ENCODE data around the gene PUM1.
"Not testable (repeated sequence)": the region's sequence is repeated elsewhere in the genome, so short reads cannot be mapped to it uniquely, and the experiment has no call there.

Gene PUM1

DNA sequence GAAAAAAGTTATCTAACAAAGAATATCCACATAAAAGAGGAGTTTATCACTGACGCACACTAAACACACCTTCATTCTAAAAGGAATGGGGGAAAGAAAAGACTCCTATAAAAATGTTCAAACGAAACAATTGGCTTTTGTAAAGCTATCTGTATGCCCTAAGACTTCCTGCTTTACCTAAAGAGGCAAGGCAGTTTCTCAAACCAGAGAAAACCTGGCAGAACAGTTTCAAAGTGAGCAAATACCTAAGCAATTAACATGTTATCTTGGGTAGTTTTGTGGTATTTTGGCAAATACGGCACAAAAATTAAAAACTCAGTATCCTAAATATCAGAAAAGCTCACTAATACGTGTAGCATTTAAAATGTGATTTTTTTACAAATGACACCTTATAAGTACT lies 1.9 kb downstream of the PUM1 start:
- DNase-seq (ENCODE audit: low read depth in 2 of 2): no peak

DNA sequence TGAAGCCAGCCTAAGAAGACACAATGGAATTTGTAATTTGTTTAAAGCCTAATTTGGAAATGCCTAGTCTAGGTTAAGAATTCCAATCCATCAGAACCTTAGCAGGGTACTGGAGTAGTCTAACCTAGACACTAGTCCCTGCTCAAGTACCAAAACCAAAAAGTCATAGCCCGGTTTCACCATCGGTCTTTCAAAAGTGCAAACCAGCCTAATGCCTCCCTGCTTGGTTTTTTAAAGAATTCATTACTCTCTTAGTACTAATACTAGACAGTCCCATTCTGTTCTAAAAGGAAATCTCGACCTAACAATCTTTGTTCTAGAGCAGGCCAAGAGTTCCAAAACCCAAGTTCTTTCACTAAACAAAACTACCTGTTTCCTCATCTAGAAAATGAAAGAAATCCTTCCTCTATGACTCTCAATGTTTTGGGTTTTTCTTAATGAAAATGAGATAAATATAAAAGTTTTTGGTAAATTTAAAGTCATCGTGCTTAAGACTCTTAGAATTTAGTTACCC lies 2.6 kb downstream of the PUM1 start:
- no peak for DNase-seq (ENCODE audit: low read depth in 2 of 2)

DNA sequence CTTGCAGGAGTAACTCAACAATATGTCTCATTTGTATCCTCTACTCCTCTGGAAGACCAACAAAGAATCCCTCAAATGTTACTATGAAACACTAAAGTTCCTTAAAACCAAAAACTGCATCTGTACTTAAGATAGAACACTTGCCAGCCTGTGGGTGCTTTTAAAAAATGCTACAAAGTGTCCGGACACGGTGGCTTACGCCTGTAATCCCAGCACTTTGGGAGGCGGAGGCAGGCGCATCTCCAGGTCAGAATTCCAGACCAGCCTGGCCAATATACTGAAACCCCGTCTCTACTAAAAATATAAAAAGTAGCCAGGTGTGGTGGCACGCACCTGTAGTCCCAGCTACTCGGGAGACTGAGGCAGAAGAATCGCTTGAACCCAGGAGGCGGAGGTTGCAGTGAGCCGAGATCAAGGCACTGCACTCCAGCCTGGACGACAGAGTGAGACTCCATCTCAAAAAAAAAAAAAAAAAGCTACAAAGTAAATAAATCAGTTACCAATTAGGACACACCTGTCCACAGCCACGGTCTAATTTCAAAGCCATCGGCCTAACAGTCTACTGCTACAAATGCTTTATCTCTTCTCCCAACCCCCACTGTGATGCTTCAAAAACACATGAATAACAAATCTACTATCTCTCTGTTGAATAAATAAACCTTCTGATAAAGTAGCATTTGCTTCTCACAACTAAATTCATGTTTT lies 3.2 kb downstream of the PUM1 start:
- DNase-seq (ENCODE audit: low read depth in 2 of 2): not testable (repeated sequence)

DNA sequence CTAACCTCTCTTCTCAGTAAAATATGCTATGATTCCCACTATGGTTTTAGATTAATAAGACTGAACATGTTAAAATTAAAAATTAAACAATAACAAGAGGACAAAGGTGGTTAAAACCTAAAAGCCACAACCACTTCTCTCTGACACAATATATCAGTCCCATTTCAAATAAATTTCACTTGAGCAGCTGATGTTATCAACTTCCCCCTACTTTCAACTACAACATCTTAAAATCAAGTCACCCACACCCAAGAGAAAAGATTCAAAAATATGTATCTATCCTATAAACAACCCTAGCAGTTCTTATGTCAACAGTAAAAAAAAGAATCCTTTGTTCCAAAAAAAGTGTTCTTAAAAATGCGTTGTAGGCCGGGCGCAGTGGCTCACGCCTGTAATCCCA lies 7.5 kb downstream of the PUM1 start:
- DNase-seq (ENCODE audit: low read depth in 2 of 2): no peak

DNA sequence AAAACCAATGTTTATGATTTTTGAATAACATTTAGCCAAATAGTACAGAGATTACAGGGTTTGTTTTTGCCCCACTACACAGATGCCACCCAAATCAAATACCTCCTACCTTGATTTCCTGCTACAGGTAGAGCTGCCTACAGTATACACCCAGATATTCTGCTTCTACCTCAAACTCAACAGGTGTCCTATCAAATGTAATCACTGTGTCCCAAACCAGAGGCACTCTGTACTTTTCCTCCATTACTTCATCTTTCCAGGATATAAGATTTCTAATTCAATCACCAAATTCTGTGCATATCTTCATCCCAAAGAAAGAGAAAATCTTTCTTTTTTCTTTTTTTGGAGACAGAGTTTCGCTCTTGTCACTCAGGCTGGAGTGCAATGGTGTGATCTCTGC lies 9.6 kb downstream of the PUM1 start:
- DNase-seq (ENCODE audit: low read depth in 2 of 2): no peak

DNA sequence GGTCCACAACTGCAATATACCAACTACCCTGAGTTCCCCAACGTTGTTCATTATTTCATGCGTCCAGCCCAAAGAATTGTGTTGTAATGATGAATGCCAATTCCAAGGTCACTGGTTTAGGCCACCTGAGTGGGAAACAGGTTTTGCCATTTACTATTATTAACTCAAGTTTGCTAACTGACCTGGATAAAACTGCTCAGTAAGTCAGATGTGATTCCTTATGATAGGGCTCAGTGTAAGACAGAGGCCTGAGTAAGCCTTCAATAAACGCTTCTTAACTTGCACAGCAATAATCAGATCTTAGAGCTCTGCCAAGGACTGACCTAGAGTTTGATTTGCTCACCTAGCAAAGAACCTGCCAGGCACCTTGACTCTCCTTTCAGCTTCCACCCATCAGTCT lies 10.0 kb downstream of the PUM1 start:
- DNase-seq (ENCODE audit: low read depth in 2 of 2): no peak

DNA sequence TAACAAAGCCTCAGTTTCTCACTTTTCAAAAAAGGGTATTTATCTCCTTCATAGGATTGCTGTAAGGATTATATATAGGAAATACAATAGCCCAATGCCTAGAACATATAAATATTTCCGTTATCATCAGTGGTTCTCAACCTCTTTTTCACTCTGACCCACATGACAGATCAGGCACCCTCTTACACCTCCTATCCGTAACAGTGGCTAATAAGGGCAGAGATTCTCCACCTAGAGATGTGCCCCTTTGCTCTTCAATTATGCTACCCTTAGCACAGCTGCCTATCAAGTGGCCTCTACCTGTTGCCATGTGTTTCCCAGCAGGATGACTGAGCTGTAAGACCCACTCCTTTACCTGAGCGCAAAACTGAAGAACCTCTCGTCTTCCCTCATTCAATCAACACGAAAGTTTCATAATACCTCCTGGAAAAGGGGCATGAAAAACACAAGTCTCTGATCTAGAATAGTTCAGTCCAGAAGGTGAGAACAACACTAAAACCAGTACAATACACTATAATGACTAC lies 10.5 kb downstream of the PUM1 start:
- no peak for DNase-seq (ENCODE audit: low read depth in 2 of 2)

DNA sequence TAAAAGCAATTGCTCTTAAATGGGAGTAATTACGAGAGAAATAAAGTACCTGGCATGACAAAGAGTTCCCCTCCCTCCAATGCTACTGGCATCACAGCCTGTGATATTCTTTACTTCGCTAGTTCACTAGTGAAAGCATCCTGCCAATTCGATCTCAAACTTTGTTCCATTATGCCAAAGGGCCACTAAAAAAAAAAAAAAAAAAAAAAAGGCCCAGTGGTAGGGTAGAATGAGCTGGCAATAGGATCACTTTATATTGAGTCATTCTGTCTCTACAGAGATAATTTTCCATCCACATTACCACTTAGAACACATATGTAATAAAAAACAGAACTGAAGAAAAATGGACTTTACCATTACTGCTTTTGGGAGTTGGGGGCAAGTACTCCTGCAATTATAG lies 11.2 kb downstream of the PUM1 start:
- DNase-seq (ENCODE audit: low read depth in 2 of 2): no peak

DNA sequence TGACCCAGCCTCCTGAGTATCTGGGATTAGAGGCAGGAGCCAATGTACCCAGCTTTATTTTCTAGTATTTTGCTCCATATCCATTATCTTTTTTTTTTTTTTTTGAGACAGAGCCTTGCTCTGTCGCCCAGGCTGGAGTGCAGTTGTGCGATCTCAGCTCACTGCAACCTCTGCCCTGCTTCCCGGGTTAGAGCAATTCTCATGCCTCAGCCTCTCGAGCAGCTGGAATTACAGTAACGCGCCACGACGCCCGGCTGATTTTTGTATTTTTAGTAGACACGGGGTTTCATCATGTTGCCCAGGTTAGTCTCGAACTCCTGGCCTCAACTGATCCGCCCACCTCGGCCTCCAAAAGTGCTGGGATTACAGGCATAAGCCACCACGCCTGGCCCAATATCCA lies 12.9 kb downstream of the PUM1 start:
- DNase-seq (ENCODE audit: low read depth in 2 of 2): not testable (repeated sequence)

DNA sequence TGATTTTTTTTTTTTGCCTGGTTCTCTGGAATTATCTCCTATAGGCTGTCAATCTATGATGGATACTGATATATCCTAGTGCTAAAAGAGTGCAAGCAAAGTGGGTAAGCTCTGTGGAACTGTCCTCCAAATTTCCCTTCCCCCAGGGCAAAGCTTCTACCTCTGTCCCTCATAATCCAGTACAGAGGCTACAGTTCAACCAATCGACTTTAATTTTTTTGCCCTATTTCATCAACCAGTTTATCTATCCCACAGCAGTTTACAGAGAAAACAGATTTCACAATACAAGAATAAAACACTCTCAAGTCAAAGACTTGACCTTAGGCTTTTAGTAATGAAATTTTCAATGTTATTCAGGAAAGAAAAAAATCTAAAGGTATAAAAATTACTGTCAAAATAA lies 13.9 kb downstream of the PUM1 start:
- DNase-seq (ENCODE audit: low read depth in 2 of 2): no peak

DNA sequence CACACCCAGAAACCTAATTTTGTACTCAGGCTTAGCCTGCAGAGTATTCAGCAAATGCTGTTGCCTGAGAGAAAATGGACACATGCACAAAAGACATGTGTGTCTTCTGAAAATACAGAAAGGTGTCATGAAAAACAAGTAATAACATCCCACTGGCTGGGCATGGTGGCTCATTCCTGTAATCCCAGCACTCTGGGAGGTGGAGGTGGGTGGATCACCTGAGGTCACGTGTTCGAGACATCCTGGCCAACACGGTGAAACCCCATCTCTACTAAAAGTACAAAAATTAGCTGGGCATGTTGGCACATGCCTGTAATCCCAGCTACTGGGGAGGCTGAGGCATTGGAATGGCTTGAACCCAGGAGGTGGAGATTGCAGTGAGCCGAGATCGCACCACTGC lies 18.0 kb downstream of the PUM1 start:
- not testable (repeated sequence) for DNase-seq (ENCODE audit: low read depth in 2 of 2)

DNA sequence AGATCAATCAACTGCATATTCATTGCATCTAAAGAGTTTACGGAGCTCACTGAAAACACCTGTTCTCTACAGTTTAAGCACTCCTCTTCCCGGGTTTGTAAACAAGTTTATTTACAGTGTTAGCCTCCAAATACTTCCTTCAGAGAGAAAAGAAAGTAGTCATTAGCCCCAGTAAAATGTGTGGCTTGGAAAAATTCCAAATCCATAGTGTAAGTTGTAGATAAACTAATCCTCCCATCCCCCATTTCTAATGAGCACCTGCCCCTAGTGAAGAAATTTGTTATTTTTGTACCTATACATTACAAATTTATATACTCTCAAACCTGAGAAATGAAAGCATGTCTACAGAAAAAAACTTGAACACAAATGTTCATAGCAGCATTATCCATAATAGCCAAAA lies 21.9 kb downstream of the PUM1 start:
- no peak for DNase-seq (ENCODE audit: low read depth in 2 of 2)

DNA sequence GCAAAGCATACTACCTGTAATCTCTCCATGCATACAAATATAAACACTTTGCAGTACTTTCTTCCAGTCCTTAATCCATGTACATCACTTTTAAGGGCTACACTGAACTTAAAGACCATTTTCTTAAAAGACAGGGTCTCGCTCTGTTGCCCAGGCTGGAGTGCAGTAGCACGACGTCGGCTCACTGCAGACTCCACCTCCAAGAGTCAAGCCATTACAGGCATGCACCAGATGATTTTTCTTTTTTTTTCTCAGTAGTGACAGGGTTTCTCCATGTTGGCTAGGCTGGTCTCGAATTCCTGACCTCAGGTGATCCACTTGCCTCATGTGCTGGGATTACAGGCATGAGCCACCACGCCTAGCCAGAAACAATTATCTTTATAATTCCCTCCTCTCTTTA lies 22.9 kb downstream of the PUM1 start:
- DNase-seq (ENCODE audit: low read depth in 2 of 2): no peak

DNA sequence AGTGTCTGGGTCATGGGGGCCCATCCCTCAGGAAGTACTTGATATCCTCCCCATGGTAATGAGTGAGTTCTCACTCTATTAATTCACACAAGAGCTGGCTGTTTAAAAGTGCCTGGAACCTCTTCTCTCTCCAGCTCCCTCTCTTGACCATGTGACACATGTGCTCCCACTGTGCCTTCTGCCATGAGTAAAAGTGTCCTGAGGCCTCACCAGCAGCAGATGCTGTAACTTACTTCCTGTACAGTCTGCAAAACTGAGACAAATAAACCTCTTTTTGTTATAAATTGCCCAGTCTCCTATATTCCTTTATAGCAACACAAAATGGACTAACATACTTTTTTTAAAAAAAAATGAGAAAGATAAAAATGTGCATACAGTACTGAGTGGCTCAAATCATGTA lies 24.0 kb downstream of the PUM1 start:
- no peak for DNase-seq (ENCODE audit: low read depth in 2 of 2)

DNA sequence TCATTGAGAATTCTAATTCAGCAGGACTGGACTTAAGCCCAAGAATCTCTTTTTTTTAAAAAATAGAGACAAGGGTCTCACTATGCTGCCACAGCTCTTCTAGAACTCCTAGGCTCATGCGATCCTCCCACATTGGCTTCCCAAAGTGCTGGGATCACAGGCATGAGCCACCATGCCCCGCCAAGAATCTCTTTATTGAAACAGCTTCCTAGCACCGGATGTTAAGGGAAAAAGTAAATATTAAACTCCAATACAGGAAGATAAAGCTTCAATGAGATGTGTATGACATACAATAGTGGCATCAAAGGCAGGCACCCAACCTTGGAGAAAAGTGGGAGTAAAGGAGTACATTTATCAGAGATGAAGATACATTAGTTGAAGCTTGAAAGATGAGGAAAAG lies 25.5 kb downstream of the PUM1 start:
- DNase-seq (ENCODE audit: low read depth in 2 of 2): no peak

DNA sequence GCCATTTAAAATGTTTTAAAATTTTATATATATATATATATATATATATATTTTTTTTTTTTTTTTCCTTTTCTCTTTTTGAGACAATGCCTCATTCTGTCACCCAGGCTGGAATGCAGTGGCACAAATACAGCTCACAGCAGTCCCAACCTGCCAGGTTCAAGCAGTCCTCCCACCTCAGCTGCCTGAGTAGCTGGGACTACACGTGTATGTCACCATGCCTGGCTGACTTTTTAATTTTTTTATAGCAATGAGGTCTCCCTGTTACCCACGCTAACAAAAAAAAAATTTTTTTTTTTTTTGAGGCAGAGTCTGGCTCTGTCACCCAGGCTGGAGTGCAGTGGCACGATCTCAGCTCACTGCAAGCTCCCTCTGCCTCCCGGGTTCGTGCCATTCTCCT lies 26.6 kb downstream of the PUM1 start:
- not testable (repeated sequence) for DNase-seq (ENCODE audit: low read depth in 2 of 2)

DNA sequence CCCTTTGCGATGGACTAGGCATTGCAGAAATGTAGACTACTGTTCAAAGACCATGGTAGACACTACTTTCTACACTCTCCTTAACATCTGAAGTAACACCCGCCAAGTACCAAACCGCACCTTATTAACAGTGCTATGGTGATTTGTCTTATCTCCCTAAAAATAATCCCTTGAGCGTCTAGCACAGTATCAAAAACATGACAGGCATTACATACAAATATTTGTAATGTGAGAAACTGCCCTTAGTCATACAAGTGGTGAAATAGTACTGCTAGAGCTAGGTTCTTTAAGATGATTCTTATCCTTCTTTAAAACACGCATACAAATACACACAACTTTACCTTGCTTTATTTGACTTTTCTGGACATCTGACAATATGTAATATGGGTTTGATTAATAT lies 27.2 kb downstream of the PUM1 start:
- no peak for DNase-seq (ENCODE audit: low read depth in 2 of 2)

DNA sequence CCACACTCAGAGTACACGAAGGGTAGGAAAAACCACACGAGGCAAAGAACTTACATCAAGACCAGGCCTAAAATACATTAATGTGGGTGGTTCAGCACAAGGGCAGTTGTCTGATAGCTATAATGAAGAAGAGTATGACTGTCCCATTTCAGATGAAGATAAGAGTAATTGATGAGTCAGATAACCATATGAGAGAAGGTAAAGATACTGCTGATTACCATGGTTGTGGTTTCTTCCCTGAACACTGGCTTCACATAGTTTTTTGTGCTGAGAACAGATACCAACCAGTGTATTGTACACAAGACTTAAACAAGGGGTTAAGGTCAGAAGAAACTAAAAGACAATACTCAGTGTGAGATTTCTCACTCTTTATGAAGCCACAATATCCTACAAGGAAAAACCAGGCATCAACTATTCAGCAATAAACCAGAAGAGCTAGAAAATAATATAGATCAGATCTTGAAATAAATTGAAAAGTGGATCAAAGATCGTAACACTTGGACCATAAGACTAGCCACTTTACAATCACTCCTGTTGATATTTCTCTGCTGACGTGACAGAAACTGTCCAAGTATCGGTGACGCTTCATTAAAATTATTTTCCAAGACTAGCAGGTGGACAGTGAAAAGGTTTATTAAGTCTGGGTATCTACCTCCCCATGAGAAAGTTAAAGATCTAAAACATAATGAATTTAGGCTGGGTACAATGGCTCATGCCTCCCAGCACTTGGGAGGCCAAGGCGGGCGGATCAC lies 28.6 kb downstream of the PUM1 start:
- no peak for DNase-seq (ENCODE audit: low read depth in 2 of 2)

DNA sequence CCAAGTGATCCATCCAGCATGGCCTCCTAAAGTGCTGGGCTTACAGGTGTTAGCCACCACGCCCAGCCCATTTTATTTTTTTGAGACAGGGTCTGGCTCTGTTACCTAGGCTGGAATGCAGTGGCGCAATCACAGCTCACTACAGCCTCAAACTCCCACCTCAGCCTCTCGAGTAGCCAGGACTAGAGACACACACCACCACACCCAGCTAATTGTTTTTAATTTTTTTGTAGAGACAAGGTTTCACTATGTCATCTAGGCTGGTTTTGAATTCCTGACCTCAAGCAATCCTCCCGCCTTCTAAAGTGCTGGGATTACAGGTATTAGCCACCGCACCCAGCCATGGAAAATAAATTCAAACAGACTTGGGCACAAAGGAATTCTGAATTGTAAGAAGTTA lies 31.9 kb downstream of the PUM1 start:
- no peak for DNase-seq (ENCODE audit: low read depth in 2 of 2)

DNA sequence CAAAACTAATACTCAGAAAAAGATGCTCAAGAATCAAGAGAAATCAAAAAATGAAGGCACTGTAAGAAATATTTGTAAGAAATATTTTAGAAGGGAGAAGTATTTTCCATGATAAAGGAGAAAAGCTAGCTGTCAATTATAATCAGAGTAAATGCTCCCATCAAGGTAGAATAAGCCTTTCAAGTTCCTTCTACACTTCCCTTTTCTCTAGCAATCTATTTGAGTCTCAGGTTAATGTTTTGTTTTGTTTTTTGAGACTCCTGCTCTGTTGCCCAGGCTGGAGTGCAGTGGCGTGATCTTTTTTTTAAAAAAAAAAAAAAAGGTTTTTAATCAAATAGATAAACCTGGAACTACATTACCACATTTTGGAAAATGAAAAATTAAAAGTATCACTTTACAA lies 33.3 kb downstream of the PUM1 start:
- no peak for DNase-seq (ENCODE audit: low read depth in 2 of 2)

DNA sequence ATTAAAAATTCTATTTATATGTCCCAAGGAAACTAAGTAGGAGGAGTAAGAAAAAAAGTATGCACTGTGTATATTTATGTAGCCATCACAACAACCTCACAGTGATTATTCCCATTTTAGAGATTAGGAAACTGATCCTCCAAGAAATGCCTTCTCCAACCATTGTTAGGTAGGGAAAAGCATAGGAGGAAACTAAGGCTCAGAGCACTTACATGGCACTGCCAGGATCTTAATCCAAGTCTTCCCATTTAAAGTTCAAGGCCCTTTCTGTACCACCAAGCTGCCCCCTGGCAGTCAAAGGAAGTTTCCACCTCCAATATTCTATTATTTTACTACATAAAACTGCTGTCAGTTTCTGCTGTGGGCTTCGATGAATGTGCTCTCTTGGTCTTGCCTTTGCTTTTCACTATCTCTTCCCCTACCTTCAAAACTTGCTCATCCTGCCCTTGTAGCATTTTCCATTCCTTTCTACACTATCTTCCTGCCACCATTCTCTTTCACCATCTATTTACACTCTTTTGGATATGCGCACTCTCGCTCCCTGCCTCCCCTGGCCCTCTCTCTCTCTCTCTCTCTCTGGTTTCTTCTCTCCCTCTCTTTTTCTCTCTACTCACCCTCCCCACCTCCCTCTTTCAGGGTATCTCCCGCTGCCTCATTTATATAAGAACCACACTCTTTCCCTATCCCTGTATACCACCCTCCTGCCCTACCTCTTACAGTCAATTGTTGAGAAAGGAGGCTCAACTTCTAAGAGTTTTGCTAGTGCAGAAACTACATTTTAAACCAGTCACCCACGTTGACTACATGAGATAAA lies 34.0 kb downstream of the PUM1 start:
- no peak for DNase-seq (ENCODE audit: low read depth in 2 of 2)

DNA sequence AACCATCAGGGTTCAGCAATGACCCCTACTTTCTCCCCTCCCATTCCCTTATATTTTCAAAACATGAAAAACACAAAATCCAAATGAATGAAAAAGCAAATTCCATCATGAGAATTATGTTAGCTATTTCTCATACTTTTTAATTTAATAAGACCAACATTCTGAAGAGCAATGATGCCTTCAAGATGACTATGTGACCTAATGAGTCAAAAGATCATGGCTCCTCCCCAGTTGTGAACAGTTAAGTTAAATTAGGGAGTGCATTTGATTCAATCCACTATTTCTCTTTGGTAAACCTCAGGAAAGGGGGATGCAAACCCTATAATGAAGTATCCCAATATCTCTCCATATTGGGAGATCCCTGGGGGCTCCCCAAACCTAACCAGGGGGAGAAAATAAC lies 36.5 kb downstream of the PUM1 start:
- DNase-seq (ENCODE audit: low read depth in 2 of 2): no peak
